Esophagus squamous epithelium (tissue), 5 donors: ENCODE measurements around the gene ROR2. TPM values are rescaled to one million over a fixed set of nuclear protein-coding genes. Genes with fewer than 3 reads are reported as not detected.

Experiments used
- DNase-seq: peaks from one replicate; lab custom pipeline; 2025; lab: John Stamatoyannopoulos, UW
- H3K27ac ChIP-seq, 4 donors: fragments of 200-600 bp; sonication (generic); one replicate each; pipeline ENCODE4 v1.5.1; 2016 to 2019; ENCODE audit warnings: mild to moderate bottlenecking in 1 of 4
- H3K27me3 ChIP-seq, 4 donors: fragments of 200-600 bp; sonication (generic); 1 replicate in 3 of 4; 2 replicates in 1 of 4; pipeline versions ENCODE4 v1.5.1 to v1.6.0; 2017 to 2021; ENCODE audit warnings: antibody characterized with exemption in 1 of 4
- H3K36me3 ChIP-seq, 3 donors: fragments of 200-600 bp; sonication (generic); one replicate each; pipeline ENCODE4 v1.5.1; 2016 to 2019
- H3K4me1 ChIP-seq, 3 donors: fragments of 200-600 bp; sonication (generic); one replicate each; pipeline ENCODE4 v1.5.1; 2017 to 2019
- H3K4me3 ChIP-seq, 4 donors: fragments of 200-600 bp; sonication (generic); 1 replicate in 3 of 4; 2 replicates in 1 of 4; pipeline ENCODE4 v1.5.1; 2016 to 2019; ENCODE audit warnings: mild to moderate bottlenecking in 2 of 4, moderate library complexity in 1 of 4
- H3K9me3 ChIP-seq, 3 donors: fragments of 200-600 bp; sonication (generic); one replicate each; pipeline ENCODE4 v1.5.1; 2016 to 2019
- CTCF ChIP-seq, 6 experiments: fragments of 450-650 bp in 4 of 6; fragments of 200-600 bp in 2 of 6; sonication (generic) in 2 of 6; IDR thresholded peaks; one replicate each; pipeline ENCODE4 v1.5.1; 2016 to 2019; ENCODE audit warnings: antibody characterized with exemption in 6 of 6, mild to moderate bottlenecking in 4 of 6, moderate library complexity in 4 of 6
- POLR2A ChIP-seq, 4 donors: fragments of 450-650 bp; IDR thresholded peaks; one replicate each; pipeline ENCODE4 v1.6.1; 2017; ENCODE audit warnings: antibody characterized with exemption in 4 of 4, mild to moderate bottlenecking in 4 of 4, moderate library complexity in 3 of 4
- WGBS, 2 donors: methylation state at CpG; one replicate each; pipeline ENCODE4 v1.1.5; 2018; 5-methylcytosine and 5-hydroxymethylcytosine counted together
- intact Hi-C: fragments of 100-400 bp; cut with DNase I; formaldehyde crosslinking; loops from one replicate; pipeline ENCODE4 v1.15.0; 2022
- total RNA-seq, 4 donors: library from RNA; depleted of rRNA; stranded (reverse); fragments of >200 nt; gene quantifications; one replicate each; pipeline ENCODE4 v1.1.0, GENCODE V29; 2016
- donor health status: DM: yes; HTN: yes; CAD: no.

The ROR2 gene
- total RNA-seq, 4 donors from 2014 or later = 0.68 to 12.6 (median 3.7) TPM

- no peak for DNase-seq
- H3K36me3 ChIP-seq = peaks cover 0 to 31% (median 0%) of the 10 kb centered on the region in 3 donors
- no peak overlapping the region for H3K4me3 ChIP-seq
- intact Hi-C loops = loop anchor here (10.0 kb wide), 1 partner anchor 811 kb away; no protein-coding TSS in a partner anchor
- H3K4me1 ChIP-seq = peaks cover 0 to 22% (median 7%) of the 10 kb centered on the region in 3 donors
- peaks cover 0 to 59% (median 0%) of the 10 kb centered on the region in 4 donors for H3K27me3 ChIP-seq
- H3K9me3 ChIP-seq = no peaks in the 10 kb centered on the region
- 89 to 100% methylated on average over 2 to 3 of the region's 7 CpGs for WGBS, 2 donors
- no peak overlapping the region for H3K27ac ChIP-seq
- TF ChIP-seq CTCF (IDR thresholded peaks at IDR 0.05) = no peak
- no peak for TF ChIP-seq POLR2A (IDR thresholded peaks at IDR 0.05)
Measured at GRCh38 chr9:91725651-91726050, 224.4 kb downstream of the ROR2 start.

GRCh38 chr9:91724609-91725505 is 225.2 kb downstream of the ROR2 start:
- Histone ChIP-seq H3K27ac (no peak overlapping the region), H3K4me3 (no peak overlapping the region), H3K9me3 (no peaks in the 10 kb centered on the region), H3K4me1 (peaks cover 0 to 30% (median 7%) of the 10 kb centered on the region in 3 donors), H3K27me3 (peaks cover 0 to 60% (median 0%) of the 10 kb centered on the region in 4 donors), H3K36me3 (peaks cover 0 to 31% (median 0%) of the 10 kb centered on the region in 3 donors)
- DNase-seq = no peak
- WGBS, 2 donors = 91 to 94% methylated on average over 20 to 26 of the region's 43 CpGs
- TF ChIP-seq POLR2A (IDR thresholded peaks at IDR 0.05) (no peak), CTCF (IDR thresholded peaks at IDR 0.05) (no peak)
- intact Hi-C loops = loop anchor here (10.0 kb wide), 1 partner anchor 810 kb away; no protein-coding TSS in a partner anchor

GRCh38 chr9:91724068-91724440 is 226.0 kb downstream of the ROR2 start:
- TF ChIP-seq CTCF (IDR thresholded peaks at IDR 0.05) (no peak), POLR2A (IDR thresholded peaks at IDR 0.05) (no peak)
- peaks cover 0 to 31% (median 0%) of the 10 kb centered on the region in 3 donors for H3K36me3 ChIP-seq
- WGBS, 2 donors = 90% methylated on average over 2 of the region's 21 CpGs; no CpG with 5 or more reads in 1 of the 2 donors
- peaks cover 0 to 25% (median 1%) of the 10 kb centered on the region in 3 donors for H3K4me1 ChIP-seq
- H3K27ac ChIP-seq = no peak overlapping the region
- H3K27me3 ChIP-seq = peaks cover 0 to 68% (median 0%) of the 10 kb centered on the region in 4 donors
- H3K9me3 ChIP-seq = no peaks in the 10 kb centered on the region
- intact Hi-C loops = loop anchor here (10.0 kb wide), 1 partner anchor 809 kb away; no protein-coding TSS in a partner anchor
- no peak for DNase-seq
- no peak overlapping the region for H3K4me3 ChIP-seq

GRCh38 chr9:91723420-91724067 is 226.5 kb downstream of the ROR2 start:
- no peak for DNase-seq

More at GRCh38 chr9:91723420-91724067, 226.5 kb downstream of the ROR2 start:
- H3K27me3 ChIP-seq = peaks cover 0 to 74% (median 0%) of the 10 kb centered on the region in 4 donors
- H3K9me3 ChIP-seq = no peaks in the 10 kb centered on the region
- WGBS, 2 donors = 72 to 81% methylated on average over 3 to 8 of the region's 23 CpGs
- peaks cover 0 to 20% (median 0%) of the 10 kb centered on the region in 3 donors for H3K4me1 ChIP-seq
- H3K4me3 ChIP-seq = no peak overlapping the region
- no peak for TF ChIP-seq CTCF (IDR thresholded peaks at IDR 0.05)
- TF ChIP-seq POLR2A (IDR thresholded peaks at IDR 0.05) = no peak
- intact Hi-C loops = loop anchor here (10.0 kb wide), 1 partner anchor 809 kb away; no protein-coding TSS in a partner anchor
- peaks cover 0 to 31% (median 0%) of the 10 kb centered on the region in 3 donors for H3K36me3 ChIP-seq
- H3K27ac ChIP-seq = no peak overlapping the region
